SK-N-SH (cell line): ENCODE measurements around the gene MCCD1.

ENCODE experiments used
- CTCF ChIP-seq: fragments of 200-600 bp; sonication (generic); IDR thresholded peaks from 2 replicates; pipeline ENCODE4 v1.6.1; 2017; ENCODE audit warnings: antibody characterized with exemption, mild to moderate bottlenecking, moderate library complexity
- EP300 ChIP-seq, 2 experiments: IDR thresholded peaks; 2 replicates each; pipeline versions ENCODE4 v1.4.0 to v1.6.1; 2012; ENCODE audit warnings: borderline replicate concordance in 1 of 2, low read depth in 1 of 2, low read length in 1 of 2
- TF ChIP-seq, protein P1 (sequence below): fragments of 150-350 bp; IDR thresholded peaks from 2 replicates; pipeline ENCODE4 v1.6.1; 2017; ENCODE audit warnings: antibody characterized with exemption, low read length, low read depth, borderline replicate concordance

GRCh38 chr6:31528307-31528777 lies 420 bp upstream of the MCCD1 start:
- TF ChIP-seq EP300 (IDR thresholded peaks at IDR 0.05; ENCODE audit: borderline replicate concordance in 1 of 2, low read depth in 1 of 2, low read length in 1 of 2) (no peak), CTCF (no peak)
- TF ChIP-seq, protein P1, sequence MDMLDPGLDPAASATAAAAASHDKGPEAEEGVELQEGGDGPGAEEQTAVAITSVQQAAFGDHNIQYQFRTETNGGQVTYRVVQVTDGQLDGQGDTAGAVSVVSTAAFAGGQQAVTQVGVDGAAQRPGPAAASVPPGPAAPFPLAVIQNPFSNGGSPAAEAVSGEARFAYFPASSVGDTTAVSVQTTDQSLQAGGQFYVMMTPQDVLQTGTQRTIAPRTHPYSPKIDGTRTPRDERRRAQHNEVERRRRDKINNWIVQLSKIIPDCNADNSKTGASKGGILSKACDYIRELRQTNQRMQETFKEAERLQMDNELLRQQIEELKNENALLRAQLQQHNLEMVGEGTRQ: no peak
